ENCODE results near the gene SND1. TPM values are rescaled to one million over a fixed set of nuclear protein-coding genes. Genes with fewer than 3 reads are reported as not detected.

SND1 gene
- total RNA-seq, 5 donors from 2014 or later (not counting 1 experiment from before 2014, with no cell fraction given), result 137 to 187 (median 154) TPM

GRCh38 chr7:127914693-127915092 lies 262.7 kb downstream of the SND1 start:
- Mint-ChIP-seq H3K36me3 (peaks cover 15% of the 10 kb centered on the region), H3K9me3 (no peaks in the 10 kb centered on the region), H3K27me3 (no peaks in the 10 kb centered on the region), H3K27ac (no peak overlapping the region), H3K4me3 (no peak overlapping the region), H3K4me1 (peaks cover 0 to 4% (median 0%) of the 10 kb centered on the region in 3 donors)
- DNase-seq, result no peak
- H3K36me3 ChIP-seq (ENCODE audit: control insufficient read depth in 2 of 2, extremely low read depth in 1 of 2, insufficient read depth in 1 of 2, low read length in 1 of 2), result no peaks in the 10 kb centered on the region
- H3K27me3 ChIP-seq (replicated peaks in 1 of 2; ENCODE audit: control insufficient read depth in 2 of 2, extremely low read depth in 1 of 2, insufficient read depth in 2 of 2, low read length in 1 of 2), result no peaks in the 10 kb centered on the region
- ATAC-seq (replicated peaks in 1 of 4), result no peak
- H3K4me3 ChIP-seq (ENCODE audit: control insufficient read depth in 1 of 2, extremely low read depth in 1 of 2, low read length in 1 of 2), result no peak overlapping the region
- ChIA-PET CTCF (no interaction called here), POLR2A (no interaction called here)
- WGBS (ENCODE audit: insufficient coverage), result 93% methylated on average over 4 of the region's 6 CpGs
- no peaks in the 10 kb centered on the region for H3K9me3 ChIP-seq
- H3K4me1 ChIP-seq (ENCODE audit: control insufficient read depth in 1 of 2, extremely low read depth in 1 of 2, insufficient read depth in 2 of 2, low read length in 2 of 2), result no peaks in the 10 kb centered on the region
- no peak overlapping the region for H3K27ac ChIP-seq (ENCODE audit: low read length)

DNA sequence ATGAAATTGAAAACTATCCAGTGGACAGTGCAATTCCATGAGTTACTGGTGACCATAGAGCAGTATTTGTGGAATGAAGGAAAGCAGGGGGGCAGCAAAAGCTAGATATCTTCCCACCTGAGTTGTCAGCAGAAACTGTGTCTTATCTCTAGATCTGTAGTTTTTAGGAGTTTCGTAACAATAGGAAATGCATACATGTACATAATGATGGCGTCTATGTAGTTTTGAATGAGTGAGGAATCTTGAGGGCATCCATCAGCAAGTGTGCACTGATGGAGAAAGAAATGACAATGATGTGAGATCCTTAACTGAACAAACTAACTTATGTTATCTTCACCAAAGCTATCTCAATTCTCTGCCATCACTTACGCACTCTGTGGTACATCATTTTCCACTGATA lies 264.7 kb downstream of the SND1 start:
- CTCF ChIA-PET, result no interaction called here
- POLR2A ChIA-PET, result interaction anchor here in 1 of 2 donors (0.5 to 1.1 kb wide), 2 partner anchors 8 to 11 kb away, joined by 3 to 8 read pairs; no protein-coding TSS in a partner anchor
- DNase-seq, result no peak
- H3K4me1 Mint-ChIP-seq, result peaks cover 0 to 13% (median 6%) of the 10 kb centered on the region in 3 donors
- peaks cover 5% of the 10 kb centered on the region for H3K36me3 Mint-ChIP-seq
- Histone ChIP-seq H3K9me3 (no peaks in the 10 kb centered on the region), H3K27ac (ENCODE audit: low read length) (no peak overlapping the region), H3K4me3 (ENCODE audit: control insufficient read depth in 1 of 2, extremely low read depth in 1 of 2, low read length in 1 of 2) (no peak overlapping the region), H3K27me3 (replicated peaks in 1 of 2; ENCODE audit: control insufficient read depth in 2 of 2, extremely low read depth in 1 of 2, insufficient read depth in 2 of 2, low read length in 1 of 2) (no peaks in the 10 kb centered on the region), H3K4me1 (ENCODE audit: control insufficient read depth in 1 of 2, extremely low read depth in 1 of 2, insufficient read depth in 2 of 2, low read length in 2 of 2) (no peaks in the 10 kb centered on the region), H3K36me3 (ENCODE audit: control insufficient read depth in 2 of 2, extremely low read depth in 1 of 2, insufficient read depth in 1 of 2, low read length in 1 of 2) (no peaks in the 10 kb centered on the region)
- no peak overlapping the region for H3K4me3 Mint-ChIP-seq
- H3K27me3 Mint-ChIP-seq, result no peaks in the 10 kb centered on the region
- no peak overlapping the region for H3K27ac Mint-ChIP-seq
- no CpG with 5 or more reads among the region's 3 CpGs for WGBS (ENCODE audit: insufficient coverage)
- ATAC-seq (replicated peaks in 1 of 4), result no peak
- H3K9me3 Mint-ChIP-seq, result no peaks in the 10 kb centered on the region

DNA sequence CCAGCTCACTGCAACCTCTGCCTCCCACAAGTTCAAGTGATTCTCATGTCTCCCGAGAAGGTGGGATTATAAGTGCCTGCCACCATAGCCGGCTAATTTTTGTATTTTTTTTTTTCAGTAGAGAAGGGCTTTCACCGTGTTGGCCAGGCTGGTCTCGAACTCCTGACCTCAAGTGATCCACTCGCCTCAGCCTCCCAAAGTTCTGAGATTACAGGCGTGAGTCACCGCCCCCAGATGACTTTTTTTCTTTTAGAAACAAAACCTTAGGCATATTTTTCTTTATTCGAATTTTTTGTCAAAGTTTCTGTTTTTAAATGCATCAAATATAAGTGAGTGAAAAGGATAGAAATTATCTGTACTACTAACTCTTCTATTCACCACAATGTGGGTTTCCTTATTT lies 266.1 kb downstream of the SND1 start:
- peaks cover under 1% of the 10 kb centered on the region for H3K36me3 Mint-ChIP-seq
- Histone ChIP-seq H3K4me3 (ENCODE audit: control insufficient read depth in 1 of 2, extremely low read depth in 1 of 2, low read length in 1 of 2) (no peak overlapping the region), H3K4me1 (ENCODE audit: control insufficient read depth in 1 of 2, extremely low read depth in 1 of 2, insufficient read depth in 2 of 2, low read length in 2 of 2) (no peaks in the 10 kb centered on the region), H3K27me3 (replicated peaks in 1 of 2; ENCODE audit: control insufficient read depth in 2 of 2, extremely low read depth in 1 of 2, insufficient read depth in 2 of 2, low read length in 1 of 2) (no peaks in the 10 kb centered on the region), H3K36me3 (ENCODE audit: control insufficient read depth in 2 of 2, extremely low read depth in 1 of 2, insufficient read depth in 1 of 2, low read length in 1 of 2) (no peaks in the 10 kb centered on the region), H3K27ac (ENCODE audit: low read length) (no peak overlapping the region), H3K9me3 (no peaks in the 10 kb centered on the region)
- H3K4me3 Mint-ChIP-seq, result no peak overlapping the region
- H3K27me3 Mint-ChIP-seq, result no peaks in the 10 kb centered on the region
- H3K27ac Mint-ChIP-seq, result no peak overlapping the region
- DNase-seq (no peak), ATAC-seq (replicated peaks in 1 of 4) (no peak)
- H3K4me1 Mint-ChIP-seq, result peaks cover under 1 to 14% (median 8%) of the 10 kb centered on the region in 3 donors
- ChIA-PET CTCF (no interaction called here), POLR2A (no interaction called here)
- 100% methylated on average over 3 of the region's 8 CpGs for WGBS (ENCODE audit: insufficient coverage)
- no peaks in the 10 kb centered on the region for H3K9me3 Mint-ChIP-seq

DNA sequence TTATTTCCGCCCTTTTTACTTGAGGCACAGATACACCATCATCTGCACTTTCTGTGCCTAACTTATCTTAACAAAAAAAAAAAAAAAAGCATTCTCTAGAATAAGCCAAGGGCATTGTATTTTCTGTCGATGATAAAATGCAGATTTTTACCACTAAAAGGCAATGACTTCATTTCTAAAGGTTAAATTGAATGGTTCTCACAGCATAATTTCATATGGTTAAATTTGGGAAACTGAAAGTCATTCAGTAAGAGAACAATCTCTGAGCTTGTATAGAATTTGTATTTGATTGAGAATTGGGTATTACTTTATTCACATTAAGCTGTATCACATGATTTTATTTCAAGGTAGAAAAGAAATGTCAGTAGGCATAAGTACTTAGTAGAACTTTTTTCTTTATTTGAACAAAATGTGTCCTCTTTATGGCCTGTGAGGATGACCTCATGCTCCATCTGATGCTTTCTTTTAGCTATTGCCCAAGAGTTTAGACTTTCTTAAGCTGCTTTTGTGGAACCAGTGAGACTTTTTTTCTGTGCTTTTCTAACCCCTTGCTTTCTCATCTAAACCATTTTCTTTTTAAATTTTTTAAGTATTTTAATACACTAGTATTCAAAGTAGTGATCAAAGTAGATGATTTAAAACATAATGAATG lies 268.9 kb downstream of the SND1 start:
- H3K27ac ChIP-seq (ENCODE audit: low read length), result no peak overlapping the region
- H3K4me3 ChIP-seq (ENCODE audit: control insufficient read depth in 1 of 2, extremely low read depth in 1 of 2, low read length in 1 of 2), result no peak overlapping the region
- no peaks in the 10 kb centered on the region for H3K9me3 ChIP-seq
- H3K36me3 Mint-ChIP-seq, result peaks cover 8% of the 10 kb centered on the region
- no peak overlapping the region for H3K4me3 Mint-ChIP-seq
- peaks cover 5 to 14% (median 14%) of the 10 kb centered on the region in 3 donors for H3K4me1 Mint-ChIP-seq
- no peaks in the 10 kb centered on the region for H3K27me3 Mint-ChIP-seq
- no peaks in the 10 kb centered on the region for H3K4me1 ChIP-seq (ENCODE audit: control insufficient read depth in 1 of 2, extremely low read depth in 1 of 2, insufficient read depth in 2 of 2, low read length in 2 of 2)
- DNase-seq, result no peak
- ATAC-seq (replicated peaks in 1 of 4), result no peak
- no peaks in the 10 kb centered on the region for H3K27me3 ChIP-seq (replicated peaks in 1 of 2; ENCODE audit: control insufficient read depth in 2 of 2, extremely low read depth in 1 of 2, insufficient read depth in 2 of 2, low read length in 1 of 2)
- no CpG with 5 or more reads among the region's 2 CpGs for WGBS (ENCODE audit: insufficient coverage)
- POLR2A ChIA-PET, result interaction anchor here (0.7 kb wide), 2 partner anchors 83 to 445 kb away, joined by 3 to 12 read pairs; no protein-coding TSS in a partner anchor
- no peak overlapping the region for H3K27ac Mint-ChIP-seq
- H3K36me3 ChIP-seq (ENCODE audit: control insufficient read depth in 2 of 2, extremely low read depth in 1 of 2, insufficient read depth in 1 of 2, low read length in 1 of 2), result no peaks in the 10 kb centered on the region
- CTCF ChIA-PET, result interaction anchor here in 1 of 2 donors (0.7 kb wide), 1 partner anchor 55 kb away, joined by 3 read pairs; no protein-coding TSS in a partner anchor
- H3K9me3 Mint-ChIP-seq, result no peaks in the 10 kb centered on the region

DNA sequence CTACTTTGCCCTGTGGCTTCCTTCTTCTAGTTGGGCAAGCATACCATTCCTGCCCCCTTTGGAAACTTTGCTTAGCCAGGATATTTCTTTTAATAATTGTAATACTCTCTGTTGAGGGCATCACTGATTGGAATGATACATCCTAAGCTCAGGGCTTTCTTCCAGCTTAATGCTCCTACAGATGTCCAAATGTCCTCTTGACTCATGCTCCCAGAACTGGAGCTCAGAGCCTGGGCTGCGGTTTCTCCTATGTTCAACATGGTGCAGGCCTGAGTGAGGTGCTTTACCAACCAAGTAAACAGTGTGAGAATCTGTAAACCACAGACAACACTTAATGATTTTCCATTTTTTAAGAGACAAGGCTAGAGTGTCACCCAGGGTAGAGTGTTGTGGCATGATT lies 270.7 kb downstream of the SND1 start:
- no peak overlapping the region for H3K4me3 Mint-ChIP-seq
- H3K27me3 ChIP-seq (replicated peaks in 1 of 2; ENCODE audit: control insufficient read depth in 2 of 2, extremely low read depth in 1 of 2, insufficient read depth in 2 of 2, low read length in 1 of 2), result no peaks in the 10 kb centered on the region
- ChIA-PET POLR2A (no interaction called here), CTCF (no interaction called here)
- H3K36me3 ChIP-seq (ENCODE audit: control insufficient read depth in 2 of 2, extremely low read depth in 1 of 2, insufficient read depth in 1 of 2, low read length in 1 of 2), result no peaks in the 10 kb centered on the region
- WGBS (ENCODE audit: insufficient coverage), result no CpG with 5 or more reads among the region's 1 CpG
- peaks cover 5 to 25% (median 20%) of the 10 kb centered on the region in 3 donors for H3K4me1 Mint-ChIP-seq
- H3K4me3 ChIP-seq (ENCODE audit: control insufficient read depth in 1 of 2, extremely low read depth in 1 of 2, low read length in 1 of 2), result no peak overlapping the region
- DNase-seq, result no peak
- no peak overlapping the region for H3K27ac Mint-ChIP-seq
- no peaks in the 10 kb centered on the region for H3K9me3 Mint-ChIP-seq
- no peak overlapping the region for H3K27ac ChIP-seq (ENCODE audit: low read length)
- no peaks in the 10 kb centered on the region for H3K4me1 ChIP-seq (ENCODE audit: control insufficient read depth in 1 of 2, extremely low read depth in 1 of 2, insufficient read depth in 2 of 2, low read length in 2 of 2)
- no peaks in the 10 kb centered on the region for H3K9me3 ChIP-seq
- ATAC-seq (replicated peaks in 1 of 4), result no peak
- no peaks in the 10 kb centered on the region for H3K27me3 Mint-ChIP-seq
- H3K36me3 Mint-ChIP-seq, result peaks cover 11% of the 10 kb centered on the region

- no peak overlapping the region for H3K27ac Mint-ChIP-seq
- Histone ChIP-seq H3K27me3 (replicated peaks in 1 of 2; ENCODE audit: control insufficient read depth in 2 of 2, extremely low read depth in 1 of 2, insufficient read depth in 2 of 2, low read length in 1 of 2) (no peaks in the 10 kb centered on the region), H3K4me1 (ENCODE audit: control insufficient read depth in 1 of 2, extremely low read depth in 1 of 2, insufficient read depth in 2 of 2, low read length in 2 of 2) (no peaks in the 10 kb centered on the region), H3K36me3 (ENCODE audit: control insufficient read depth in 2 of 2, extremely low read depth in 1 of 2, insufficient read depth in 1 of 2, low read length in 1 of 2) (peaks cover 0 to 11% of the 10 kb centered on the region in 2 donors), H3K9me3 (no peaks in the 10 kb centered on the region), H3K27ac (ENCODE audit: low read length) (no peak overlapping the region), H3K4me3 (ENCODE audit: control insufficient read depth in 1 of 2, extremely low read depth in 1 of 2, low read length in 1 of 2) (no peak overlapping the region)
- ChIA-PET POLR2A (no interaction called here), CTCF (no interaction called here)
- ATAC-seq (replicated peaks in 1 of 4) (no peak), DNase-seq (no peak)
- peaks cover 24% of the 10 kb centered on the region for H3K36me3 Mint-ChIP-seq
- no peak overlapping the region for H3K4me3 Mint-ChIP-seq
- no peaks in the 10 kb centered on the region for H3K9me3 Mint-ChIP-seq
- H3K4me1 Mint-ChIP-seq, result peaks cover 5 to 27% (median 17%) of the 10 kb centered on the region in 3 donors
- no peaks in the 10 kb centered on the region for H3K27me3 Mint-ChIP-seq
Observed at GRCh38 chr7:127924874-127925273, 272.9 kb downstream of the SND1 start.

Data from T-cell (primary cell).